ENCODE measurements around the gene HTRA3. TPM values are rescaled to one million over a fixed set of nuclear protein-coding genes. Genes with fewer than 3 reads are reported as not detected.

The HTRA3 gene
- total RNA-seq = 1.8 and 6.1 TPM in 2 replicates

DNA sequence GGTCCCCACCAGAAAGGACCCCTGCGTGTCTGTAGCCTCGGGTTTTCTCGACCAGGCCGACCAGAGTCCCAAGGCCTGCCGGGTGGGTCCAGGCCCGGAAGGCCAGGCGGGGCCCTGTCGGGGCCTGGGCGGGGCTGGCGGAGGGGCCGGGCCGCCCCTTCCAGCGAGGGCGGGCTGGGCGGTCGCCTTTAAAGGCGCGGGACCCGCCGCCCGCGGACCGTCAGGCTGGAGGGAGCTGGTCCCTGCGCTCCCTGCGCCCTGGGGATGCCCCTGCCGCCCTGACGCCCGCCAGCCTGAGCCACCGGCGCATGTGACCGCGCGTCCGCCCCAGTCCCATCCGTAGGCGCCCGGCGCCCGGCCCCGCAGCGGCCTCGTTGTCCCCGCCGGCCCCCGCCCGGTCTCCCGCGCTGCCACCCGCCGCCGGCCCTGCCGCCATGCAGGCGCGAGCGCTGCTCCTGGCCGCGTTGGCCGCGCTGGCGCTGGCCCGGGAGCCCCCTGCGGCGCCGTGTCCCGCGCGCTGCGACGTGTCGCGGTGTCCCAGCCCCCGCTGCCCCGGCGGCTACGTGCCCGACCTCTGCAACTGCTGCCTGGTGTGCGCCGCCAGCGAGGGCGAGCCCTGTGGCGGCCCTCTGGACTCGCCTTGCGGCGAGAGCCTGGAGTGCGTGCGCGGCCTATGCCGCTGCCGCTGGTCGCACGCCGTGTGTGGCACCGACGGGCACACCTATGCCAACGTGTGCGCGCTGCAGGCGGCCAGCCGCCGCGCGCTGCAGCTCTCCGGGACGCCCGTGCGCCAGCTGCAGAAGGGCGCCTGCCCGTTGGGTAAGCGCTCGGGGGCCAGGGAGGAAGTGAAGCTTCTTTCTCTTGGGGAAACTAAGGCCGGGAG is at the start of gene HTRA3:
HTRA3 (plus strand) TSS at position 220 of the 883 bp plus-strand sequence; CDS start at position 435, 215 bp downstream.

Other genes with a start within 250 kb of the HTRA3 start
- gene ABLIM2, start 110.9 kb upstream of the HTRA3 start, total RNA-seq = 3.0 and 4.2 TPM in 2 replicates
- gene SH3TC1, start 70.5 kb upstream of the HTRA3 start, total RNA-seq = 15.2 and 18.4 TPM in 2 replicates
- 20.2 and 20.7 TPM in 2 replicates for gene ACOX3, start 171.0 kb downstream of the HTRA3 start, total RNA-seq
- gene TRMT44, start 171.0 kb downstream of the HTRA3 start, total RNA-seq = 9.5 and 12.9 TPM in 2 replicates